HG03159 (cell line): ENCODE measurements around the gene DCAF4L1.
A peak's percentile ranks its signal among the peaks of the same experiment; 100 is the strongest.

Experiments
- ATAC-seq: cut with Tn5 transposase; IDR thresholded peaks from one replicate; pipeline ENCODE4 v1.9.1; 2021; ENCODE audit warnings: mild to moderate bottlenecking, moderate library complexity; ENCODE audit not compliant: unreplicated experiment

DCAF4L1 gene

DNA sequence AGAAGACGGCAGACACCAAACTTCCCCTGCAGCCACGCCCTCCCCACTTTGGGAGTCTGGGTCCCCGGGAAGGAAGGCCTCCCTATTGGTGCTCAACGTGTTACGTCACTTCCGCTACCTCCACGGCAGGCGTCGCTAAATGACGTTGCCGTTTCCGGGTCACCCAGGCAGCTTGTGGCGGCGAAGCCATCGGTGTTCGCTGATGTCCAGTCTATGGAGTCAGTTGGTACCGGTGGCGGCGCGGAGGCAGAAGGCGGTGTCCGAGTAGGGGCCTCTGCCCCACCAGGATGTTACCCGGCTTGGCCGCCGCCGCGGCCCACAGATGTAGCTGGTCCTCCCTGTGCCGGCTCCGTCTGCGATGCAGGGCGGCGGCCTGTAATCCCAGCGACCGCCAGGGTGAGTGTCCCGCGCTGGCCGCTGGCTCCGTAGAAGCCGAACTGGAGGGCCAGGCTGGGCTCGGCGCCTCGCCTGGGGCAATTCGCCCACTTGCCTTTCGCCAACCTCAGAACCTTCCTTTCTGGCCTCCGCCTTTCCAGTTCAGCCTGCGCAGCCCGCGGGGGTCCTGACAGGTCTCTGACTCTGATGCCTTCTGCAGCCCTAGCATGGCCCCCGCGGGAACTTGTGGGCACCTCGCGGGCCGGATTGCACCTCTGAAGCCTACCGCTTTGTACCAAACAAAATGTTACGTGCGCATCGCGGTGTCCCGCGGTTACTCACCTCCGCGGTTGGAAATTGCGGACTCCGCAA, 9.0 kb downstream of the DCAF4L1 start, which contains the start of gene SLC30A9:
Gene SLC30A9, plus strand, starts transcription at position 166 of the 747 bp plus-strand sequence. Its CDS starts 122 bp downstream, at position 288.
- peak; percentile 99 for ATAC-seq

DNA sequence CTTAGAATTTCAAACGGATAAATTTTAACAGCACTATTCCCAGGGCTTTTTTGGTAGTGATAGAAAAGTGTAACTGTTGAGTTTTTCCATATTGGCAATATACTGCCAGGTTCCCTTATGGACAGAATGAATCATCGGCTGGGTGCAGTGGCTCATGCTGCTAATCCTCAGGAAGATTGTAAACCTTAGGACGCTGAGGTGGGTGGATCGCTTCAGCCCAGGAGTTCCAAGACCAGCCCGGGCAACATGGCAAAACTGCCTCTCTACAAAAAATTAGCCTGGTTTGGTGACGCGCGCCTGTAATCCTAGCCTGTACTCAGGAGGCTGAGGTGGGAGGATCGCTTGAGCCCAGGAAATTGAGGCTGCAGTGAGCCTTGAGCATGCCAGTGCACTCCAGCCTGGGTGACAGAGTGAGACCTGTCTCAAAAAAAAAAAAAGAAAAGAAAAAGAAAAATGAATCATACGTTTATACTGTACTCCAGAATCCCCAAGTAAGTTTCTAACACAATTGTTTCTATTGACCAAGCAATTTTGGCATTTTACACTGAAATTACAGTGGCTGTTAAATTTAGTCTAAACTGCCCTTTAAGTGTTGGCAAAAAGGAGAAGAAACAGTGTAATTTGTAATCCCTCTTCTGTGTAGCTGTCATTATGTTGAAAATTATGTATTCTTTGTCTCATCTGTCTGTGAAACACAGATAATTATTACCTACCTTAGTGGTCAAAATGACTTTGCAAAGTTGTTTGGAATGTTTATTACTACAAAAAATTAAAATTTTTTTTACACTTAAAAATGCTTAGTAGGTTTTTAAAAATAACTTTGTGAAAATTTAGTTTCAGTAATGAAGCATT, 10.6 kb downstream of the DCAF4L1 start:
- no peak for ATAC-seq

DNA sequence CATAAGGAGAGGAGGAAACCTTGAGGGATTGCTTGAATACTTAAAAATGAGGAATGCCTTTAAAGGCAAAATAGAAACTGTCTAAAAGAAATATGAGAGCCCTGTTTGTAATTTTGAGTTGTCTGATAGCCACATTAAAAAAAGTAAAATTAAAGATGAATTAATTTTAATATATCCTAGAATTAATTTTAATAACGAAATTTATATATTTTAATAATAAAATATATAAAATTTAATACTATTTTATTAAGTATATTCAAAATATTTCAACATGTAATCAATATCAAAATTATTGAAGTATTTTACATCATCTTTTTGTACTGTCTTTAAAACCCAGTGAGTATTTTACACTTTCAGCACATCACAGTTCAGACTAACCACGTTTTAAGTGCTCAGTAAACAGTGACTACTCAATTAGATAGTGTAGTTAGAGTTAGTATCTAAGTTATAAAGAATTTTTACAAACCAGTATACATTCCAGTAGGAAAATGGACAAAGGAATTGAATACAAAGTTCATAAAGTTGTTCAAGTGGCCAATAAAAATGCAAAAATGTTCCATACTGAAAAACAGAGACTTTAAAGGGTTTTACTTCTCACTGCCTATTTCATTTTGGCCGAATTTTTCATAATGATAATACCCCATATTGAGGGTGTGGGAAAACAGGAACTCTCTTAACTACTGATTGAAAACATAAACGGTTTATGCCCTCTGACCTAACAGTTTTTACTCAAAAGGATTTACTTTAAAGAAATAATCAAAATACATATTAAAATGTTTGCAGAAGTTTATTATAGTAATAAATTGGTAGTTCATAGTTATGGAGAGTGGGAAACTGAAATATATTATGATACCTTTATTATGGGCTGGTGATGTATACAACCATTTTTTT, 11.7 kb downstream of the DCAF4L1 start:
- no peak for ATAC-seq

DNA sequence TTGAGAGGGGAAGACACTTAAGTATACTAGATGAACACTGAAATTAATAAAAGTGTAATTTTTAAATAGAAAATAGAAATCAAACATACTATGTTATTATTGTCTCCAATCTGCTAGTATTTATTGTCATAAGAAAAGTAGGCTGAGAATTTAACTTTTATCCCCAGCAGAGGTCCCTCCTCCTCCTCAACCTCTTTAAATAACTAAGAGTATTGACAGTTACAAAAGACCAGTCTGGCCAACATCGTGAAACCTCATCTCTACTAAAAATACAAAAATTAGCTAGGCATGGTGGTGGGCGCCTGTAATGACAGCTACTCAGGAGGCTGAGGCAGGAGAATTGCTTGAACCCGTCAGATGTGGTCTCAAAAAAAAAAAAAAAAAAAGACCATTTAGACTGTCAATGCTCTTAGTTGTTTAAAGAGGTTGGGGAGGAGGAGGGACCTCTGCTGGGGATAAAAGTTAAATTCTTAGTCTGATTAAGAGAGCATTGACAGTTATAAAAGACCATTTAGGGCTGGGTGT, 13.0 kb downstream of the DCAF4L1 start:
- ATAC-seq = no peak

DNA sequence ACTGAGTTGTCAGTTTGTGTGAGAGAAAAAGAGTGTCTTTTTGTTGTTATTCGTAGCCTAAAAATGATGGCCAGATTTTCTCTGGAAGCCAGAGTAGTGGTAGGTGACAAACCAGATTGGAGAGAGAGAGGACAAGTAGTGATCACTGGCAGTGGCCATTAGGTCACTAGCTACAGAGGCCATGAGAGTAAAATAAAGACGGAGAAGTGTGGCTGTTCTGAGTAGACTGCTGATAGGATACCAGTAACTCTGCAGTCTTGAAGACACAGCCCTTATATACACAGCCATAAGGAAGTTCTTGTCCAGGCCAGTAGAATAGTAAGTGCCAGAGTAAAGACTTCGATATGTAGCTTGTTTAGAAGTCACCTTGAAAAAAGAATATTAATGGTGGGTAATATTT, 16.5 kb downstream of the DCAF4L1 start:
- ATAC-seq = no peak

DNA sequence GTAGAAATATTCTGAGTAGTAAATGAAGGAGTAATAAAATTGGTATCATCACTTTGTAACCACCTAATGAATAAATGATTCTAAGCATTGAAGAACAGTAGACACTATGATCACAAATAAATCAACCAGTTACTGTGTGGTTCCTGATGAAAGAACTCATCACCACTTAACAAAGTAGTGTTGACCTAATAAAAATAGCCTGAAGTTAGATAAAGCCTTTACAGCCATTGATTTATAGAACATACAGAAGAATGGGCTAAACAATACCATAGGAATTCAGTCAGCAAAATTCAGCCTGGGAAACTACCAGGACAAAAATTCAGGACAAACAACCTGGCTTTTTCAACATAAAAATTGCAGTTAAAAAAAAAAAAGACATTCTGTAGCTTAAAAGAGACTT, 17.8 kb downstream of the DCAF4L1 start:
- no peak for ATAC-seq

DNA sequence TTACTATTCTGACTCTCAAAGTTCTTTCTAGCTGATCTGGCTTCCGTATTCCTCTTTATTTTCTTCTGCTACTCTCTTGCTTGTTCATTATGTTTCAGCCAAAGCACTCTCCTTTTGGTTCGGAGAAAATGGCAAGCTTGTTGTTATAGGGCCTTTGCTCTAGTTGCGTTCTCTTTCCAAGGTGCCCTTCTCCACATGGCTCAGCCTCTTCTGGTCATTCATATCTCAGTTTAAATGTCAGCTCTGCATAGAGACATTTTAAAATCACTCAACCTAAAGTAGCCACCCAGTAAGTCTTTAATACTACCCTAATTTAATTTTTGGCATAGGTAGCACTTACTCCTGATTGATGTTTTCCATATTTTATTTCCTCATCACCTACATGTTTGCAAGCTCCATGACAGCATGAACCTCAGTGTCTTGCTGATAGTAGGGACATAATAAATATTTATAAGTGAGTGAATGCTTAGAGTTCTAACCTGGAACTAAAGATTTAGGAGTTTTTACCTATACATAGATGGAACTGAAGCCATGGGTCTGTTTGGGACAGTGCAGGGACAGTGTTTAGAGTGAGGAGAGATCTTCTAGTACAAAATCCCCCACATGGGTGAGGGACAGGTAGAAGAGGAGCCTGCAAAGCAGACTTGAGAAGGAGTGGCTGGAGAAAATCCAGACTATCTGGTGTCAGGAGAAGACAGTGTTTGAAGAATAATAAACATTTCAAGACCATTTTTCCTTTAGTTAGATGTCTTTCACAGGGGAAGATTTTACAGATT, 26.6 kb downstream of the DCAF4L1 start:
- no peak for ATAC-seq

DNA sequence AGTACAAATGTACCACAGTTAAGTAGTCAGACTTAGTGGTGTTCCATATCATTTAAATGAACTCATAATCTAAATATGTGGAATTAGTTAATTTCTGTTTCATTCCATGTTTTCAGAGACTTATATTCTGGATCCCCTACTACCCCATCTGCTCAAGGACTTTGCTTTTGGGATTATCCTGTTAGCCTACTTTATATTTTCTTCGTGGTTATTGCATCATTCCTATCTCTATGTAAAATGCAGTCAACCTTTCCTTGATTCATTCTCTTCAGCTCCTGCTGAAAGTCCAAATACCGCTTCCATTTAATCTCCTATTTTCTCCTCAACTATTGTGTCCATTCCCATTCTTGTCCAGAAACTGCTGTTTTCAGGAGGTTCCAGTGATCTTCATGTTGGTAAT, 33.9 kb downstream of the DCAF4L1 start:
- no peak for ATAC-seq

DNA sequence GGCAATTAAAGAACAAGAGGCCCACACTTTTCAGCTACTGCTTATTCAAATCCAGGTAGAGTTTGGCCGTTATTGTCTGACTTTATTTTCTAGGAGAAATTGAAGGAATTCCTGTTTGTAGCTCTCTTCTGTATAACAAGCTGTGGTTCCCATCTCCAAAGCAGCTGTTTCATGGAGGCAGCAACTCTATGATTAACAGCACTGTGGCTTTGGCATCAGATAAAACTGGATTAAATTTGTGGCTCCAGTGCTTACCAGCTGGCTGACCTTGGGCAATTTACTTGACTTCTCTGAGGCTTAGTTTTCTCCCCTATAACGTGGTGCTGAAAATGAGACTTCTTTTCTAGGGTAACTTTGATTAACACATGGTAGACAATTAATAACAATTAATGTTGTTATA, 36.9 kb downstream of the DCAF4L1 start:
- no peak for ATAC-seq
